Hematopoietic multipotent progenitor cell treated with erythropoietin and hydrocortisone succinate and interleukin-3 and kit ligand, for 17 days (in vitro differentiated cells): ENCODE measurements around the gene TMEM17.
"Not testable (repeated sequence)": the region's sequence is repeated elsewhere in the genome, so short reads cannot be mapped to it uniquely, and the experiment has no call there.

Experiments used
- DNase-seq: peaks from one replicate; pipeline ENCODE4 v3.0.0-alpha.2; 2015; ENCODE audit warnings: low spot score

Gene TMEM17

DNA sequence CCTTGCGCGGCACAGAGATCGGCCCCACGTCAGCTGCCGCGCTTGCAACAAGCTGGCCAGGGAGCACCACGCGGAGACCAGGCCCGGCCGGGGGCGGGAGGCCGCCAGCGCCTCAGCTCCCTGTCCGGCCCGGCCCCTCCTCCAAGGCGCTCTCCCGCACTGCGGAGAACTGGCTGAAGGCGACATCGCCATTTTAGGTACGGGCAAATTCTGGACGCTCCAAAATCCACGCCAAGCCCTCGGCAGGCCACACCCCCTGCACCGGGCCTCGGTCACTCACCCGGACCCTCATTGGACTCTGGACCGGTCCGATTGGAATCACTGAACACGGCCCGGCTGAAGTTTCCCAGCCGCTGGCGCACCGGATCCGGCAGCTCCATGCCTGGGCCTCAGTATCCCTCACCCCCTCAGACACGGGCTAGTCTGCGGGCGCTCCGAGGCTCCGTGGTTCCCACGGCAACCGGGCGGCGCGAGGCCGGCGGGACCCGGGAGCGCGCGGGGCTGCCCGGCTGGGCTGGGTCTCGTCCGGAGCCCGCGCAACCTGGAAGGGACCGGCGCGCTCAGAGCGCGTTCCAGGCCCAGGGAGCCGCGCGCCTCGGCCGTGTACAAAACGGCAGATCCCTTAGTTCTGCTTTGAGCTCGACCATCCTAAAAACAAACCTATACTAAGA lies at the start of gene TMEM17:
Gene TMEM17, minus strand, starts transcription at position 446 of the 671 bp plus-strand sequence. Its CDS starts 66 bp downstream, at position 380.
- peak; percentile 48 for DNase-seq

- DNase-seq = no peak
Observed at GRCh38 chr2:62554440-62554839, 48.4 kb upstream of the TMEM17 start.

- DNase-seq = no peak
Observed at GRCh38 chr2:62550461-62550860, 44.5 kb upstream of the TMEM17 start.

DNA sequence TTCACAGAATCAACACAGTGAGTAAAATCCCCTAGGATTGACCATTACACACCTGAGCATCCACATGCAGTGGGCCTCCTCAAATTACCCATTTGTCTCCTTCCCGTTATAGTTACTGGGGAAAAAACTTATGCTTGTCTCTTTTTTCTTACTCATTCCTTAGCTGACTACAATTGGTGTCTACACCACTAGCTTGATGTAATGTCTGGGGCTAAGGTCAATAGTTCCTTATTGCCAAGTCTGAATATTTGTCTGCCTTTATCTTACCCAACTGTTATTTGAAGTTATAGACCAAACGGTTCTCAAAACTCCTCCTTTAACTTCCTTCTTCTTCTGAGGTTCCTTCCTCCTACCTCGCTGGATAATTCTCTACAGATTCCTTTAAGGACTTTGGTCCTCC lies 41.9 kb upstream of the TMEM17 start:
- no peak for DNase-seq

DNA sequence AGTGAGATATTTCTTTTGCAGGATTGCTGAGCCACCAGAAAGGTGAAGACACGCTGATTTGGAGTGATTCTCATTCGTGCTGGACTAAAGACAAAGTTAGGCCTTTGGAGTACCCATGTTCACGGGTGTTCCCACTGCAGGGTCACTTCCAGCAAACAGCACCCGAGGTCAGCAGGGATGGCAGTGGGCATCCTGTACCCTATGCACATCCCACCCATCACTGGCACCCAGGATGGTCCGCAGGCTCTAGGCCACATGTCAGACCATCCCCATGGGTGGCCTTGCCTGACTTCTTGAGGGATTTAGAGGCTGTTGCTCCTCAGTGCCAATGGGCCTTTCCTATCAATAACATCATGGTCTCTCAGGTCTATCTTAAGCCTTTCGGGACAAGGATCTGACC lies 39.3 kb upstream of the TMEM17 start:
- DNase-seq = no peak

- no peak for DNase-seq
Observed at GRCh38 chr2:62540408-62541168, 34.6 kb upstream of the TMEM17 start.

DNA sequence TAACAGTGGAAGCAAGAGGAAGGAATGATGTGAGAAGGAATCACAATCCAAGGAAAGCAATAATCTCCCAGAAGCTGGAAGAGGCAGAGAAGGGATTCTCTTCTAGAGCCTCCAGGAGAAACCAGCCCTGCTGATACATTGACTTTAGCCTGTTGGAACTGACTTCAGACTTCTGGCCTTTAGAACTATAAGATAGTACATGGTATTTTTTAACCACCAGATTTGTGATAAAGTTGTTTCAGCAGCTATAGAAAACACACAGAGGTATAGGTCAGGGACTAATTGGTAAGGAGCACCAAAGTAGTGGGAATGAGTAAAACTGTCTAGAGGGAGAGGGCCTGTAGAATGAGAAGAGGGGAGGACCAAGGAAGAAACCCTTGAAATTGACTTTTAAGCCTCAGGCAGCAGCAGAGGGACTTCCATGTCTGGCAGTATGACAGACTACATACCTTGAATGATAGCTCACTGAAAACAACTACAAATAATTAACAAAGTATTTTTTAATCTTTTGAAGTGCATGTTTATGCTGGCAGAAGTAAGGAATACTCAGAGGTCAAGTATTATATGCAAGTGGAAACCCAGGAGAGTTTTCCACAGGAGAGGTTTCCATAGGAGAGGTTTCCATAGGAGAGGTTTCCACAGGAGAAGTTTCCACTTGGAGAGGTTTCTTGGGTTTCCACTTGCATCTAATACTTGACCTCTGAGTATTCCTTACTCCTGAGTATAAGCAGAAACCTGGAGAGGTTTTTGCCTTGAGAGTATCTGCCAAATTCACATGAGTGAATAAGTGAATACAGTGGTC lies 33.8 kb upstream of the TMEM17 start:
- DNase-seq = no peak

DNA sequence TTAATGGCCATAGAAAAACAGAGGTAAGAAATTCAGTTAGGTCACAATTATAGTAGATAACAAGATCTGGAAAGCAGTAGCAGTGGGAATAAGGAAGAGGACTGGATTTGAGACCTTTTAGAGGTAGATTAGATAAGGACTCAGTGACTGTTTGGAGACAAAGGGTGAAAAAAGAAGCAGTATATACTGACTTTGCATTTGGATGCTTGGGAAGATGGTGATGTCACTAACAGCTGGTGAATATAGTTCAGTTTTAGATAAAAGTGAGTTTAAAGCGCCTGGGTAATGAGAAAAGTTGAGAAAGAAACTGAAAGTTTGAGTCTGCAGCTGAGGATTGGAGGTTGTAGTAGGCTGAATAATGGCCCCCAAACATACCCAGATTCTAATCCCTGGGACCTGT lies 32.8 kb upstream of the TMEM17 start:
- no peak for DNase-seq

- DNase-seq = no peak
Observed at GRCh38 chr2:62537814-62538213, 31.8 kb upstream of the TMEM17 start.

DNA sequence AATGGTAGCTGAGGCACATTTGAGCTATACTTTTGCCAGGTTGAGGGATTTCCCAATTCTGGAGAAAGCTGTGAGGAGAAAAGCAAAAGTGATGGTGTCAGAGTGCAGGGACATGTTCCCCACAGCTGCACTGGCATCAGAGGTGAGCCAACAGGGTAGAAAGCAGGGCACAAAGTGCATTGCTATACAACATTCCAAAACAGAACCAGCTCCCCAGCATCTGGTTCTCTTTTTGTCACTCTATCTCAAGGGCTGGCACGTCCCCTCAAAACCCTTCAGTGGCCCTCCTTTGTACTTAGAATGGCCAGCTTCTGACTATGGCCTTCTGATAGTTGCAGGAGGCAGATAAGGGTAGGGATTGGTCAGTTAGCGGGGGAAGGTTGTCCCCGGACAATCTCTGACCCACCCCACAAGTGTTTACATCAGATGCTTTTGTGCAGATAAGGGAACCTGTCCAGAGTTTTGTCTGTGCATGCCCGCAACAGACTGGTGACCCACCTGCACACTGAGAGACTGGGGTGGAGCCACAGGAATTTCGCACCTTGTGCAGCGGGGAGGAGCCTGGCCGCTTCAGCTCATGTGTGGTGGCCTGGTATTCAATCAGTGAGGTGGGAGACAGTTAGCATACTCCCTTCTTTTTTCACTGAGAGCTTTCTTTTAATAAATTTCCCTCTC lies 31.0 kb upstream of the TMEM17 start:
- DNase-seq = no peak

DNA sequence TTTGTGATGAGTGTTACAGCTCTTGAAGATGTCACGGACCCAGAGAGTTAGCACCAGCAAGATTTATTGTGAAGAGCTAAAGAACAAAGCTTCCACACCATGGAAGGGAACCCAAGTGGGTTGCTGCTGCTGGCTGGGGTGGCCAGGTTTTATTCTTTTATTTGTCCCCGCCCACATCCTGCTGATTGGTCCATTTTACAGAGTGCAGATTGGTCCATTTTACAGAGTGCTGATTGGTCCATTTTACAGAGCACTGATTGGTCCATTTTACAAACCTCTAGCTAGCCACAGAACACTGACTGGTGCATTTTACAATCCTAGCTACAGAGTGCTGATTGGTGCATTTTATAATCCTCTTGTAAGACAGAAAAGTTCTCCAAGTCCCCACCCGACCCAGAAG lies 29.5 kb upstream of the TMEM17 start:
- DNase-seq = not testable (repeated sequence)

DNA sequence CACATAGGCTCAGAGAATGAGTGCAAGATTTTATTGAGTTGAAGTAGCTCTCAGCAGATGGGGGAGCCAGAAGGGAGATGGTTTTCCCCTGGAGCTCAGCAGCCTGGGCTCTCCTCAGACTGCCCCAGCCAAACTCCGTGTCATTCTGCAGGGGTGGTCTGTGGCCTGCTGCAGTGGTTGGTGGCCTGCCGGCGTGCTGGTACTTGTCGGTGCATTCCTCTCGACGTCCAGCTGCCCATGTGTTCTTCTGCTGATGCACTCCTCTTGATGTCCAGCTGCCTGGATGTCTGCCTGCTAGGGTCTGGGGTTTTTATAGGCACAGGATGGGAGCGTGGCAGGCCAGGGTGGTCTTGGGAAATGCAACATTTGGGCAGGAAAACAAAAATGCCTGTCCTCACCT lies 25.6 kb upstream of the TMEM17 start:
- DNase-seq = no peak

DNA sequence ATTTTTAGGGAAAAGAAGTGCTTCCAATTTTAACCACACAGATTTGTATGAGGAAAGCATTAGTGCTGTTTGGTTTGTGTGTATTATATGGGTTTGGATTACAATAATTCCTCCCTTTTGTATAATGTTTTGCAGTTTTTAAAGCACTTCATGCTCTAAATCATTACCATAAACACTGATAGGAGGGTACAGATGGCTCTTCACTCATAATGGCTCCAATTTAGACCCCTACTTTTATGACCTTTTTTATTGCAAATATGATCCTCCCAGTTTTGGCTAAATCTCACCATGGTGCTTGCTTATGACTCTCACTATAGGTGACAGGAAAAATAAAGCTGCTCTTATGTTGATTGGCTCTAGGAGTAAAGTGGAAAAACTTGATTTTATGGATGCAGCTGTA lies 23.8 kb upstream of the TMEM17 start:
- no peak for DNase-seq

- DNase-seq = no peak
Observed at GRCh38 chr2:62527478-62528210, 21.6 kb upstream of the TMEM17 start.

- DNase-seq = no peak
Observed at GRCh38 chr2:62526531-62527381, 20.8 kb upstream of the TMEM17 start.

DNA sequence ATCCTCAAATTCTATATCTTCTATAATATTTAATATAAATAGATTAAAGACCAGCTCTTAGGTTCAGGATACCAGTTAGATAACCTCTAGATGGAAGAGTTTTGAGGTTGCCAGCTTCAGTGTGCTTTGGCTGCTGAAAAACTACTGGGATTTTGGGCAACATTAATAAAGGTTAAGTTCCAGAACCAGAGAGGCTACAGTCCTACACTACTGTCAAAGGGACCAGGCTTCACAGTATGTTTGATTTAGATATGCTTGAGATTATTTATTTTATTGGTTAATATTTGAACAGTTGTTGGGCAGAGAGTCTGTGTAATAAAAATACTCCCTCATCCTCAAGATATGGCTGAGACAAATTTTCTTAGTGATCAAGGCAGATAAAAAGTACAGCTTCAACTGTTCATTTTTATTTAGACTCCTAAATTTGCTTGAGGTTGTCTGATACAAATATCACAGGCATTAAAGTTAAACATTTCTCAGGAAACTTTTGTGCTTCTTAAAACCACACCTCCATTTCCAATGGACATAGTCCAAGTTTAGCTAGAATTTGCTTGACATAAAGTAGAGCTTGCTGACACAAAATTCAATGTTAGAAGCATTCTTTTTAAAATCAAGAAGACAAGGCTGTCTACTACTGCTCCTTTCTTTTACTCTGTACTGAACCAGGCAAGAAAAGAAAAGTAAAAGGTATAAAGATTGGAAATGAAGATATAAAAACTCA lies 19.7 kb upstream of the TMEM17 start:
- no peak for DNase-seq

GRCh38 chr2:62524293-62524941 lies 18.4 kb upstream of the TMEM17 start:
- DNase-seq = no peak

DNA sequence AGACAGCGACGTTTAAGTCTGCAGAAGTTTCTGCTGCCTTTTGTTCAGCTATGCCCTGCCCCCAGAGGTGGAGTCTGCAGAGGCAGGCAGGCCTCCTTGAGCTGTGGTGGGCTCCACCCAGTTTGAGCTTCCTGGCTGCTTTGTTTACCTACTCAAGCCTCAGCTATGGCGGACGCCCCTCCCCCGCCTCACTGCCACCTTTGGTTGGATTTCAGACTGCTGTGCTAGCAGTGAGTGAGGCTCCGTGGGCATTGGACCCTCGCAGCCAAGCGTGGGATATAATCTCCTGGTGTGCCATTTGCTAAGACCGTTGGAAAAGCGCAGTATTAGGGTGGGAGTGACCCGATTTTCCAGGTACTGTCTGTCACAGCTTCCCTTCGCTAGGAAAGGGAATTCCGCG lies 15.1 kb upstream of the TMEM17 start:
- DNase-seq = not testable (repeated sequence)

GRCh38 chr2:62512384-62512783 lies 6.4 kb upstream of the TMEM17 start:
- no peak for DNase-seq
